ENCODE data around the gene RNF214.
"Not testable (repeated sequence)": the region's sequence is repeated elsewhere in the genome, so short reads cannot be mapped to it uniquely, and the experiment has no call there.

Gene RNF214

DNA sequence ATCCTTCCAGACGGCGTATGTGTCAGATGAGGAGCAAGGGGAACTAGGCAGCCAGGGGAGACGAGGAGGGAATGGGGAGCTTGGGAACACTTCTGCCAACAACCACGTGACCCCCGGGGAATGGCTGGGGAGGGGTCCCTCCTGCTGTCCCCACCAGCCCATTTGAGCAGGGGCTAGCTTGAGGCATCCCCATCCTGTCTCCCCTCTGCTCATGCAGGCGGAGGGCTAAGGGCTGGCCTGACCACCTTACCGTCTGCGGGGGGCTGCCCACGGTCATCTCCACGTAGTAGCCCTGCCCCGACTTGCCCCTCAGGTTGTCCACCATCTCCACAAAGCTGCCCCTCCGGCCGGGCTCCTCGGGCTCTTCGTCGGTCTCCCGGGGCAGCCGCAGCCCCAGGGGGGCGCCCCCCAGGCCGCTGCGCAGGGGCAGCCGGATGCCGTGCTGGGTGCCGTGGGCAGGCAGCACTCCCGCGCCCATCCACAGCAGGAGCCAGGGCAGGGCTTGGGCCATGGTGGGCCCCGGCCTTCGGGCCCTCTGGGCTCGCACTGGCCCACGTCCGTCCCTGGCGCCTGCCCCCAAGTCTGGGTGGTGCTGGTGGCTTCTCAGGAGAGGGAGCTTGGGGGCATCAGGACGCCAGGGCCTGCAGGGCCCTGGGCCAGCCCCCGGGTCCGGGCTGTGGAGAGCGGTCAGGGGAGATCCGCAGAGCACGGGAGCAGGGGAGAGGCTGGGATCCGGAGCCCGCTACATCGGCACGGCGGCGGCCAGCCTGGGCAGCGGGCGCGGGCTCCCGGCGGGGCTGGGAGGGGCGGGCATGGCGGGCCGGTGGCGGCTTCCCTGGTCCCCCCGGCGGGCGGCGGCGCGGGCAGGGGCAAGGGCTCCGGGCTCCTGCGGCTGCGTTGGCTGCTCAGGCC, 83.1 kb downstream of the RNF214 start:
- DNase-seq (ENCODE audit: low read depth): no peak

DNA sequence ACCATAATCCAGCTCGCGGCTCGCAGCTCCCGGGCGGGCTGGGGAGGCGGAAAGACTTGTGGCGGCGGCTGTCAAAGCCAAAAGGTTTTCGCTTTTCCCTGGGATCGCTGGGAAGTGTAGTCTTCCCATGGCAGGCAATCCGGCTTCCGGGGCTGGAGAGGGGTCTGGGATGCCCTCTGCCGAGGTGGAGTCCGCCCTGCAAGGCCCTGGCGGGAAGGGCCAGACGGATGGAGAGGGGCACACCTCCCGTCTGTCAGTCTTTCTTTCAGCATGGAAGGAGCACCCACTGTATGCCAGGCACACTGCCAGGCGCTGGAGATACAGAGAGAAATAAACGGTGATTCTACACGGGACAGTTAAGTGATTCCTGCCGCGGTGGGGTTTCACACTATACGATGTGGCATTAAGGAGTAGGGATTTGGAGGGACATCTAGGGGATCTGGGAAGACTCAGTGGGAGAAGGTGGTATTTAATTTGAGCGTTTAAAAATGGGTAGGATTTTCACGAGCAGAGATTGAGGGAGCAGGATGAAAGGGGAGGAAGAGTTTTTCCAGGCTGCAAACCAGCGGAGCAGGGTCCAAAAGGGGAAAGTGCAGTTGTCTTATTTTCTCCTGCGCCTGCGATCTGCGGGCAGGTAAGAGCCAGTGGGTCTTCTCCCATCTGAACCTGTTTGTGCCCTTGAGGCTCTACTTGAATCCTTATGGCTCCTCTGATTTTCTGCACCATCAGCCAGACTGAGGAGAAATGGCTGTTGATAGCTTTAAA, 83.9 kb downstream of the RNF214 start, which contains the start of gene BACE1:
Gene BACE1, minus strand, starts transcription at position 60 of the 765 bp plus-strand sequence. CDS start 461 bp downstream, outside the sequence.
- DNase-seq (ENCODE audit: low read depth): peak; percentile 60

DNA sequence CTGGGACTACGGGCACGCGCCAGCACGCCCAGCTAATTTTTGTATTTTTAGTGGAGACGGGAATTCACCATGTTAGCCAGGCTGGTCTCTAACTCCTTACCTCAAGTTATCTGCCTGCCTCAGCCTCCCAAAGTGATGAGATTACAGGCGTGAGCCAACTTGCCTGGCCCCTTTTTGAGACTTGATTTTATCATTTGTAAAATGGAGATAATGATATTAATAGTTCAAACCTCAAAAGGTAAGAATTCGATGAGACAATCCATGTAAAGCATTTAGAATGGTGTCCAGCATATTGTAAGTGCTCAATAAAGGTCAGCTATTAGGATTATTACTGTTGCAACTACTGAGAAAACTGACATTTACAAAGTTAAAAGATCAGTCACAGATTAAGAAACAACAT, 86.3 kb downstream of the RNF214 start:
- no peak for DNase-seq (ENCODE audit: low read depth)

DNA sequence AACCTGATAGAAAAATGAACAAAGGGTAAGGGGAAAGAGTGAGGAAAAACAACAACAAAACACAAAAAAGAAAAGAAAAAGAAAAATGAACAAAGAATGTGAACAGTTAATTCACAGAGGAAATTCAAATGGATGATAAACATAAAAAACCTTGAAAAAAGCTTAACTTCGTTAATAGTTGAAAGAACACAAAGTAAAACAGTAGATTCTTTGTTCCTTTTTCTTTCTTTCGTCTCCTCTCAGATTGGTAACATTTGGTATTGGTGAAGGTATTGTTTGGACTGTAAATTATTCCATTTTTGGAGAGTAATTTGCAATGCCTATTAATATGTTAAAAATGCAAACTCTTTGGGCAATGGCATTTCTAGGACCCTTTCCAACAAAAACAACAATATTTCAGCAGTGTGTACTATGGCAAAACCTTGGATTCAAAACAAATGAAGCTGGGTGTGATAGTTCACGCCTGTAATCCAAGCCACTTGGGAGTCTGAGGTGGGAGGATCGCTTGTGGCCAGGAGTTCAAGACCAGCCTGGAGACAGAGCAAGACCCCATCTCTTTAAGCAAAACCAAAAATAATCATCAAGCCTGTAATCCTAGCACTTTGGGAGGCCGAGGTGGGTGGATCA, 86.9 kb downstream of the RNF214 start:
- no peak for DNase-seq (ENCODE audit: low read depth)

DNA sequence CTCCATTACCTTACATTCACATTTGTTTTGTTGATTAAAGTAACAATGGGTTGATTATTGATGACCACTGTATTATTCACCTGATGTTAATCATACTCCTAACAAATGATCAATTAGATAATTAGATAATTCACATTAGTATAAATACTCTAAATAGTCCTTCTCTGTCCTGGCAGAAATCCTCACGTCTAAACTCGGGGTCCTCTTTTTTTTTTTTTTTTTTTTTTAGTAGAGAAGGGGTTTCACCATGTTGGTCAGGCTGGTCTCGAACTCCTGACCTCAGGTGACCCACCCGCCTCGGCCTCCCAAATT, 94.7 kb downstream of the RNF214 start:
- not testable (repeated sequence) for DNase-seq (ENCODE audit: low read depth)

DNA sequence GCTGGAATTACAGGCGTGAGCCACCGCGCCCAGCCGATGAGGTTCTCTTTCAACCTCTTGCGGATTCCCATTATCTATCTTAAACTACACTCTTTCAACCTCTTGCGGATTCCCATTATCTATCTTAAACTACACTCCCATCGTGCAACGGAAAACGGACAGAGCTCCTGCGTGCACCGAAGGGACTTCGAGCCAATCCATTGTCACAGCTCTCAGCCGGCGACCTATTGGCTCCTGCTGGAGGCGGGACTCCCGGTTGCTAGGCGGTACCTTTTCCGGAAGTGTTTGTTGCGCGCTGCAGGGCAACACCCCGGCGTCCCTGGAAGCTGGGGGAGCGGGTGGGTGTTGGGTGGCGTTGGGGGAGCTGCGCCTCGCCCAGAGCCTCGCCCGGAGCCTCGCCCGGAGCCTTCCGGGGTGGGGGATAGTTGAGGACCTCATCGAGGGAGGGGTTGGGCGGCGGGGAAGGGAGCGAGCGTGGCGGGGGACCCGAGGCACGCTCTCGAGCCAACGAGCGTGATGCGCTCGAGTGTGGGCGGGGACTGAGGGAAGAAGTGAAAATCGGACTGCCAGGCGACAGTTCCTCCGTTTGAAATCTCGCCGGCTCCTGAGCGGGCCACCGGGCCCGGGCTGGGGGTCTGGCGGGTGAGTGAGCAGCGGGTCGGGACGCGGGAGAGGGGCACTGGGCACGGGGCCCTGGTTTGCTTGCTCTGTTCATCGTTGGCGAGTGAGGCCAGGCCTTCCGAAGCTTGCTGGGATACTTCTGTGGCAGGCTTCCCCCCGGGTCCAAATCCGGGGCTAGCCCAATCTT, 95.3 kb downstream of the RNF214 start, which contains the start of gene CEP164:
Gene CEP164, plus strand, starts transcription at position 288 of the 808 bp plus-strand sequence. CDS start 10,733 bp downstream, outside the sequence.
- DNase-seq (ENCODE audit: low read depth): peak; percentile 82

DNA sequence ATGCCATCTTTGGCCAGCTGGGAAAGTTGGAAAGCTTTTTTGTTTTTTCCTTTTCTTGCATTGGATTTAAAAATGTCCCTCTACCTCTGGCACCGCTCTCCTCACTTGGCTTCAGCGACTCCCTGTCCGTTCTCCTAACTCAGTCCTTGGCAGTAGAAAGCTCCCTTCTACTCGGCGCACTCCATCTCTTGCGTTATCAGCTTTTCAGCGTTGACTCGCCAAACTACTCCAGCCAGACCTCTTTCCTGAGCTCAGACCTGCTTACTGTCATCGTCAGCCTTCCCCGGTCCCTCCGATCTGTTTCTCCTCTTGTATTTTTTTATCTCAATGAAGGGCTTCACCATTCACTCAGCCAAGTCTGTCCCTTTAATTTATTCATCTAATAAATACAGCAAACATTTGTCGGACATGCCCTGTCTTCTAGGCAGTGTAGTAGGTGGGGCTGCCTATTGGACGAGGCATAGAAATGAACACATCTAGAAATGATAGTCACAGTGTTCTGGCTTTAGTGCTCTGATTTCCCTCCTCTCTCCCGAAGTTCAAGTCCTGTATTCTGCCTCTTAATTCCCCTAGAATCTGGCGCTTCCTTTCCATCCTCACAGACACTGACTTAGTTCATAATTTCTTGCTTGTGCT, 96.0 kb downstream of the RNF214 start:
- peak; percentile 5 for DNase-seq (ENCODE audit: low read depth)

DNA sequence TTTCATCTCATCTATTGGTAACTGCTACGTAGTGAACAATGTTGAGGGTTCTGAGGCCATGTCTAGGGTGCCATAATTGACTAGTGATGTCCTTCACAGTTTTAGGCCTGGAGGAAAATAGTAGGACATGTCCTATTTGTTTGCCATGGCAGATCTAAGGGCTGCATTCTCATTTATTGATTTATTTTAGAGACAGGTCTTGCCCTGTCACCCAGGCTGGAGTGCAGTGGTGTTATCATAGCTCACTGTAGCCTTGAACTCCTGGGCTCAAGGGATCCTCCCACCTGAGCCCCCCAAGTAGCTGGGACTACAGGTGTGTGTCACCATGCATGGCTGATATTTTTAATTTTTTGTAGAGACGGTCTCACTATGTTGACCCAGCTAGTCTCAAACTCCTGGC, 100.4 kb downstream of the RNF214 start:
- no peak for DNase-seq (ENCODE audit: low read depth)

DNA sequence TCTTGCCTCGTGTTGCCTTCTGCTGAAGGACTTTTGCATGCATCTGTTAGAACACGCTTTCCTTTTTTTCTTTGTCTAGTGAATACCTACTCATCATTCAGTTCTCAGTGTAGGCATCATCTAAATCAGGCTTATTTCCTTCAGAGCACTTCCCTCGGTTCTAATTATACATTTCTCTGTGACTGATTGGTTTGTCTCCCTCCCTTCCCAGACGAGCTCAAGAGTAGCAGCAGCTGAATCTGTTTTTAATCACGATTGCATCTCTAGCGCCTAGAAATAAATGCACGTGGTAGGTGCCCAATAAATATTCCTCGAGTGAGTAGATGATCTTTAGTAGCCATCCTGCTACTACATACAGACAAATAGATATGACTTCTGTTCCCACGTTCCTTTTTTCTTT, 101.4 kb downstream of the RNF214 start:
- no peak for DNase-seq (ENCODE audit: low read depth)

DNA sequence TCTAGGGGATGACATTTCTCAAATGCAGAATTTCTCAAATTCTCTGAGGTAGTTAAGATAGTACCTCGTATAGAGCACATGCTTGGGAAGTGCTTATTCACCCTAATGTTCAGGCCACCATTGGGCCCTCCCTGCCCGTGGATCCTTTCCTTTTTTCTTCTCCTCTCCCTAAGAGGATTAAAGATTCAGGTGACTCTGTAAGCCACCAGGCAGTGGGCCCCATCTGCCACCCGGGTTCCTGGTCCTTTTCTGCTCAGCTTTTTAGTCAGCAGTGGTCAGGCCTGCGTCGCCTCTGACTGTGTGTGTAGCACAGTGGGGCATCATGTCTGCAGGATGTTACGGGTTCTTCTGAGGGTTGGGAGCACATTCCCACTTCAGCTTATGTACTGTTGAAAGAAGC, 102.4 kb downstream of the RNF214 start:
- no peak for DNase-seq (ENCODE audit: low read depth)

DNA sequence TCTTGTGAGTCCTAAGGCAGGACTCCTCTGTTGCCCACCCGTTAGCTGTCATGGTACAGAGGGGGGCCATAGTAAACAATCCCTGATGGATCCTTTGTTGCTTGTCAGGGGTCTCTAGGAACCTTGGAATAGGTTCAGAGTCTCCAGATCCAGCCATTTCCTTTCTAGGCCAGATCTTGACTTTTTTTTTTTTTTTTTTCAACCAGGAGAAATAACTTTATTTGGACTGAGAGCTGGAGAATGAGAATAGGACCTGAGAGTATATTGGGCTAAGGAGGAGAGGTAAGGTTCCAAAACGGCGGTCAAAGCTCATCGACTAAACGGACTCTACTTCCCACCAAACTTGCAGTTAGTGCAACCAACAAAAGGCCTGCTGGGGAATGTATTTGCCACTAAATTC, 102.9 kb downstream of the RNF214 start:
- DNase-seq (ENCODE audit: low read depth): no peak
